Mesothelial cell of epicardium (in vitro differentiated cells): Measurements from ENCODE around the gene LEFTY1. TPM values are rescaled to one million over a fixed set of nuclear protein-coding genes. Genes with fewer than 3 reads are reported as not detected.

Experiments
- DNase-seq, 2 experiments: peaks; one replicate each; pipeline ENCODE4 v3.0.0; 2021; ENCODE audit warnings: low spot score in 2 of 2; ENCODE audit not compliant: unreplicated experiment in 2 of 2
- H3K27ac Mint-ChIP-seq: 2 replicates; pipeline ENCODE4 v1.8.0; 2021; ENCODE audit warnings: mixed read lengths
- H3K27me3 Mint-ChIP-seq: 2 replicates; pipeline ENCODE4 v1.8.0; 2021; ENCODE audit warnings: low read depth, mixed read lengths
- H3K36me3 Mint-ChIP-seq: 2 replicates; pipeline ENCODE4 v1.8.0; 2021; ENCODE audit warnings: mixed read lengths
- H3K4me1 Mint-ChIP-seq: 2 replicates; pipeline ENCODE4 v1.8.0; 2021; ENCODE audit warnings: mixed read lengths
- H3K4me3 Mint-ChIP-seq: 2 replicates; pipeline ENCODE4 v1.8.0; 2021; ENCODE audit warnings: mild to moderate bottlenecking, moderate library complexity, mixed read lengths
- H3K9me3 Mint-ChIP-seq: 2 replicates; pipeline ENCODE4 v1.8.0; 2021; ENCODE audit warnings: mixed read lengths
- CTCF ChIP-seq: fragments of 200-600 bp; sonication (generic); IDR thresholded peaks from one replicate; pipeline ENCODE4 v1.5.0; 2021; ENCODE audit warnings: antibody characterized with exemption; ENCODE audit not compliant: unreplicated experiment
- total RNA-seq: library from RNA; stranded (reverse); gene quantifications from 3 replicates; pipeline ENCODE4 v1.2.1, GENCODE V29; 2021

The LEFTY1 gene
- total RNA-seq, 1 donor from 2014 or later = 1.6 TPM

- H3K36me3 Mint-ChIP-seq = peaks cover 31% of the 10 kb centered on the region
- peaks cover 14% of the 10 kb centered on the region for H3K4me1 Mint-ChIP-seq
- no peak overlapping the region for H3K4me3 Mint-ChIP-seq
- H3K27me3 Mint-ChIP-seq = no peaks in the 10 kb centered on the region
- no peaks in the 10 kb centered on the region for H3K9me3 Mint-ChIP-seq
- H3K27ac Mint-ChIP-seq = no peak overlapping the region
- TF ChIP-seq CTCF = no peak
- no peak for DNase-seq
Observed at GRCh38 chr1:225847610-225848009, 41.3 kb downstream of the LEFTY1 start.

GRCh38 chr1:225846331-225847310 lies 42.3 kb downstream of the LEFTY1 start:
- no peak overlapping the region for H3K27ac Mint-ChIP-seq
- no peaks in the 10 kb centered on the region for H3K9me3 Mint-ChIP-seq
- H3K4me3 Mint-ChIP-seq = no peak overlapping the region
- no peak for TF ChIP-seq CTCF
- no peak for DNase-seq
- H3K4me1 Mint-ChIP-seq = peaks cover 14% of the 10 kb centered on the region
- H3K36me3 Mint-ChIP-seq = peaks cover 27% of the 10 kb centered on the region
- no peaks in the 10 kb centered on the region for H3K27me3 Mint-ChIP-seq

GRCh38 chr1:225845571-225846259 lies 43.2 kb downstream of the LEFTY1 start:
- Mint-ChIP-seq H3K27me3 (no peaks in the 10 kb centered on the region), H3K9me3 (no peaks in the 10 kb centered on the region), H3K27ac (peak overlapping the region; percentile 47), H3K4me3 (no peak overlapping the region), H3K4me1 (peaks cover 14% of the 10 kb centered on the region), H3K36me3 (peaks cover 26% of the 10 kb centered on the region)
- peak; percentile 34 for TF ChIP-seq CTCF
- peak; percentile 55 to 73 for DNase-seq

GRCh38 chr1:225845097-225845496 lies 43.8 kb downstream of the LEFTY1 start:
- no peak for TF ChIP-seq CTCF
- no peak for DNase-seq
- peaks cover 24% of the 10 kb centered on the region for H3K36me3 Mint-ChIP-seq
- peaks cover 14% of the 10 kb centered on the region for H3K4me1 Mint-ChIP-seq
- H3K9me3 Mint-ChIP-seq = no peaks in the 10 kb centered on the region
- no peak overlapping the region for H3K27ac Mint-ChIP-seq
- H3K4me3 Mint-ChIP-seq = no peak overlapping the region
- H3K27me3 Mint-ChIP-seq = no peaks in the 10 kb centered on the region

GRCh38 chr1:225844236-225845061 lies 44.5 kb downstream of the LEFTY1 start:
- no peak overlapping the region for H3K27ac Mint-ChIP-seq
- no peak for DNase-seq
- TF ChIP-seq CTCF = no peak

More at GRCh38 chr1:225844236-225845061, 44.5 kb downstream of the LEFTY1 start:
- Mint-ChIP-seq H3K27me3 (no peaks in the 10 kb centered on the region), H3K36me3 (peaks cover 21% of the 10 kb centered on the region), H3K4me1 (peaks cover 14% of the 10 kb centered on the region), H3K9me3 (no peaks in the 10 kb centered on the region), H3K4me3 (no peak overlapping the region)
